Right lobe of liver (tissue), 6 donors: Measurements from ENCODE around the gene PHKG2. TPM values are rescaled to one million over a fixed set of nuclear protein-coding genes. Genes with fewer than 3 reads are reported as not detected.
"Not testable (repeated sequence)": the region's sequence is repeated elsewhere in the genome, so short reads cannot be mapped to it uniquely, and the experiment has no call there.

ENCODE experiments used
- ATAC-seq, 4 donors: fragments of 200-7000 bp; cut with Tn5 transposase; one replicate each; pipeline ENCODE4 v1.9.1; 2020; ENCODE audit warnings: mild to moderate bottlenecking in 4 of 4, moderate library complexity in 4 of 4
- DNase-seq, 3 donors: peaks; one replicate each; pipeline ENCODE4 v3.0.0-alpha.2; 2020
- H3K27ac ChIP-seq, 3 donors: fragments of 200-600 bp; one replicate each; pipeline ENCODE4 v1.8.0; 2022
- H3K27me3 ChIP-seq, 2 donors: fragments of 200-600 bp; one replicate each; pipeline ENCODE4 v1.8.0; 2022
- H3K36me3 ChIP-seq, 4 donors: fragments of 200-600 bp; sonication (generic) in 1 of 4; one replicate each; pipeline versions ENCODE4 v1.5.1 to v1.8.0; 2017 to 2022; ENCODE audit warnings: control low read depth in 1 of 4
- H3K4me1 ChIP-seq, 4 donors: fragments of 200-600 bp; sonication (generic) in 1 of 4; one replicate each; pipeline versions ENCODE4 v1.5.1 to v1.8.0; 2017 to 2022; ENCODE audit warnings: control low read depth in 1 of 4
- H3K4me3 ChIP-seq, 3 donors: fragments of 200-600 bp; one replicate each; pipeline ENCODE4 v1.8.0; 2022
- H3K9me3 ChIP-seq, 4 donors: fragments of 200-600 bp; sonication (generic) in 1 of 4; one replicate each; pipeline versions ENCODE4 v1.5.1 to v1.8.0; 2017 to 2022; ENCODE audit warnings: control low read depth in 1 of 4
- POLR2A ChIP-seq: fragments of 450-650 bp; IDR thresholded peaks from one replicate; pipeline ENCODE4 v1.6.1; 2017; ENCODE audit warnings: antibody characterized with exemption, mild to moderate bottlenecking
- WGBS: methylation state at CpG from one replicate; pipeline ENCODE4 v1.1.6; 2018; ENCODE audit warnings: low coverage, low lambda C conversion rate; ENCODE audit not compliant: insufficient coverage; ENCODE audit errors: missing lambda C conversion rate; 5-methylcytosine and 5-hydroxymethylcytosine counted together
- intact Hi-C, 2 donors: fragments of 100-400 bp; cut with DNase I; formaldehyde crosslinking; loops; one replicate each; pipeline versions ENCODE4 v1.11.2 to v1.14.1; 2022
- total RNA-seq, 6 experiments: library from RNA; depleted of rRNA in 2 of 6; stranded (reverse); fragments of >200 nt in 2 of 6; fragmentation: NEBNext Ultra II Directional in 3 of 6; extraction: Animal tissue kit (Norgen Biotek cat#: 25700) in 3 of 6; gene quantifications; one replicate each; pipeline versions ENCODE4 v1.1.0 to v1.2.4, GENCODE V29; 2016 to 2023
- TF ChIP-seq, protein P1 (sequence below), 4 donors: fragments of 200-600 bp in 3 of 4; fragments of 450-650 bp in 1 of 4; IDR thresholded peaks; one replicate each; pipeline versions ENCODE4 v1.5.1 to v1.8.0; 2016 to 2022; ENCODE audit warnings: antibody characterized with exemption in 4 of 4, mild to moderate bottlenecking in 2 of 4
- donor health status: DM: no; HTN: yes; CAD: no.
- donor health status: DM: no; HTN: no; CAD: no.
- donor health status: DM: no; HTN: no; CAD: no.
- donor health status: DM: no; HTN: yes; CAD: no.
- donor health status: DM: no; HTN: yes; CAD: no.

PHKG2 gene
- total RNA-seq, 6 experiments from 2014 or later = 17.1 to 22.1 (median 18.4) TPM

- H3K36me3 ChIP-seq = peaks cover 0 to 50% (median 36%) of the 10 kb centered on the region in 4 donors
- intact Hi-C loops = loop anchor here in 1 of 2 donors (10.0 kb wide), 1 partner anchor 54 kb away; no protein-coding TSS in a partner anchor
- no peak for TF ChIP-seq POLR2A
- TF ChIP-seq, protein P1, sequence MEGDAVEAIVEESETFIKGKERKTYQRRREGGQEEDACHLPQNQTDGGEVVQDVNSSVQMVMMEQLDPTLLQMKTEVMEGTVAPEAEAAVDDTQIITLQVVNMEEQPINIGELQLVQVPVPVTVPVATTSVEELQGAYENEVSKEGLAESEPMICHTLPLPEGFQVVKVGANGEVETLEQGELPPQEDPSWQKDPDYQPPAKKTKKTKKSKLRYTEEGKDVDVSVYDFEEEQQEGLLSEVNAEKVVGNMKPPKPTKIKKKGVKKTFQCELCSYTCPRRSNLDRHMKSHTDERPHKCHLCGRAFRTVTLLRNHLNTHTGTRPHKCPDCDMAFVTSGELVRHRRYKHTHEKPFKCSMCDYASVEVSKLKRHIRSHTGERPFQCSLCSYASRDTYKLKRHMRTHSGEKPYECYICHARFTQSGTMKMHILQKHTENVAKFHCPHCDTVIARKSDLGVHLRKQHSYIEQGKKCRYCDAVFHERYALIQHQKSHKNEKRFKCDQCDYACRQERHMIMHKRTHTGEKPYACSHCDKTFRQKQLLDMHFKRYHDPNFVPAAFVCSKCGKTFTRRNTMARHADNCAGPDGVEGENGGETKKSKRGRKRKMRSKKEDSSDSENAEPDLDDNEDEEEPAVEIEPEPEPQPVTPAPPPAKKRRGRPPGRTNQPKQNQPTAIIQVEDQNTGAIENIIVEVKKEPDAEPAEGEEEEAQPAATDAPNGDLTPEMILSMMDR (IDR thresholded peaks at IDR 0.05) = no peak
These were observed 47.7 kb upstream of the PHKG2 start for GRCh38 chr16:30700491-30700890.

GRCh38 chr16:30700971-30701370 lies 47.3 kb upstream of the PHKG2 start:
- H3K9me3 ChIP-seq = no peaks in the 10 kb centered on the region
- no peaks in the 10 kb centered on the region for H3K27me3 ChIP-seq
- no peak for ATAC-seq
- H3K4me1 ChIP-seq = peaks cover 0 to 21% (median 10%) of the 10 kb centered on the region in 4 donors
- 79% methylated on average over 5 of the region's 5 CpGs for WGBS
- intact Hi-C loops = loop anchor here in 1 of 2 donors (10.0 kb wide), 1 partner anchor 54 kb away; no protein-coding TSS in a partner anchor
- no peak for DNase-seq
- H3K27ac ChIP-seq = no peak overlapping the region
- peaks cover 0 to 55% (median 39%) of the 10 kb centered on the region in 4 donors for H3K36me3 ChIP-seq
- TF ChIP-seq, protein P1 (IDR thresholded peaks at IDR 0.05) = no peak
- no peak for TF ChIP-seq POLR2A
- no peak overlapping the region for H3K4me3 ChIP-seq

More at GRCh38 chr16:30700491-30700890, 47.7 kb upstream of the PHKG2 start:
- H3K27me3 ChIP-seq = no peaks in the 10 kb centered on the region
- WGBS = 76% methylated on average over 4 of the region's 9 CpGs
- ATAC-seq (no peak), DNase-seq (no peak)
- peaks cover 0 to 21% (median 10%) of the 10 kb centered on the region in 4 donors for H3K4me1 ChIP-seq
- H3K9me3 ChIP-seq = no peaks in the 10 kb centered on the region
- H3K27ac ChIP-seq = no peak overlapping the region
- no peak overlapping the region for H3K4me3 ChIP-seq

GRCh38 chr16:30703071-30703470 lies 45.2 kb upstream of the PHKG2 start:
- 86% methylated on average over 12 of the region's 12 CpGs for WGBS
- not testable (repeated sequence) for H3K9me3 ChIP-seq, H3K4me3 ChIP-seq, ATAC-seq, H3K27me3 ChIP-seq, H3K27ac ChIP-seq, DNase-seq
- peaks cover 6 to 76% (median 58%) of the 10 kb centered on the region in 4 donors for H3K36me3 ChIP-seq
- peaks cover 0 to 17% (median 8%) of the 10 kb centered on the region in 4 donors for H3K4me1 ChIP-seq
- intact Hi-C loops = loop anchor here in 1 of 2 donors (10.0 kb wide), 1 partner anchor 52 kb away; no protein-coding TSS in a partner anchor

GRCh38 chr16:30703971-30704370 lies 44.3 kb upstream of the PHKG2 start:
- Histone ChIP-seq H3K4me1 (peaks cover 0 to 17% (median 8%) of the 10 kb centered on the region in 4 donors), H3K36me3 (peaks cover 6 to 85% (median 65%) of the 10 kb centered on the region in 4 donors)
- ATAC-seq = no peak

DNA sequence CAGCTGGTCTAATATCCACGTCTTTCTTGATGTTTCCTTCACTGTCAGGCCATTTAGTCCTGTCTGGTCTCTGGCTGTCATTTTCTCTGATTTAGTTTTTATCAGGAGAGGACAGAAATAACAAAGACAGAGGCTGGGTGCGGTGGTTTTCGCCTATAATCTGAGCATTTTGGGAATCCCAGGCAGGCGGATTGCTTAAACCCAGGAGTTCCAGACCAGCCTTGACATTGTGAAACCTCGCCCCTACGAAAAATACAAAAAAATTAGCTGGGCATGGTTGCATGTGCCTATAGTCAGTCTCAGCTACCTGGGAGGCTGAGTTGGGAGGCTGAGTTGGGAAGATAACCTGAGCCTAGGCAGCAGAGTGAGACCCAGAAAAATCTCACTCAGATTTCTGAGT lies 42.2 kb upstream of the PHKG2 start:
- H3K36me3 ChIP-seq = peaks cover 6 to 97% (median 74%) of the 10 kb centered on the region in 4 donors
- H3K27ac ChIP-seq = no peak overlapping the region
- TF ChIP-seq, protein P1 (IDR thresholded peaks at IDR 0.05) = no peak
- TF ChIP-seq POLR2A = no peak
- no peak for ATAC-seq
- DNase-seq = no peak
- H3K4me1 ChIP-seq = peaks cover 0 to under 1% (median 0%) of the 10 kb centered on the region in 4 donors
- no peaks in the 10 kb centered on the region for H3K9me3 ChIP-seq
- H3K4me3 ChIP-seq = no peak overlapping the region
- no peaks in the 10 kb centered on the region for H3K27me3 ChIP-seq
- intact Hi-C loops = loop anchor here in 1 of 2 donors (10.0 kb wide), 1 partner anchor 49 kb away; no protein-coding TSS in a partner anchor
- 92% methylated on average over 6 of the region's 6 CpGs for WGBS

More at GRCh38 chr16:30703971-30704370, 44.3 kb upstream of the PHKG2 start:
- intact Hi-C loops = loop anchor here in 1 of 2 donors (10.0 kb wide), 1 partner anchor 51 kb away; no protein-coding TSS in a partner anchor
- Histone ChIP-seq H3K27ac (no peak overlapping the region), H3K4me3 (no peak overlapping the region), H3K9me3 (no peaks in the 10 kb centered on the region), H3K27me3 (no peaks in the 10 kb centered on the region)
- TF ChIP-seq, protein P1 (IDR thresholded peaks at IDR 0.05) = no peak
- no peak for TF ChIP-seq POLR2A
- DNase-seq = no peak
- 92% methylated on average over 10 of the region's 10 CpGs for WGBS
